Esophagus squamous epithelium (tissue), 4 donors: ENCODE measurements around the gene TICRR.
A peak's percentile ranks its signal among the peaks of the same experiment; 100 is the strongest.

Source experiments
- POLR2A ChIP-seq, 4 donors: fragments of 450-650 bp; IDR thresholded peaks; one replicate each; pipeline ENCODE4 v1.6.1; 2017; ENCODE audit warnings: antibody characterized with exemption in 4 of 4, mild to moderate bottlenecking in 4 of 4, moderate library complexity in 3 of 4
- TF ChIP-seq, protein P1 (sequence below), 6 experiments: fragments of 450-650 bp in 4 of 6; fragments of 200-600 bp in 2 of 6; sonication (generic) in 2 of 6; IDR thresholded peaks; one replicate each; pipeline ENCODE4 v1.5.1; 2016 to 2019; ENCODE audit warnings: antibody characterized with exemption in 6 of 6, mild to moderate bottlenecking in 4 of 6, moderate library complexity in 4 of 6

DNA sequence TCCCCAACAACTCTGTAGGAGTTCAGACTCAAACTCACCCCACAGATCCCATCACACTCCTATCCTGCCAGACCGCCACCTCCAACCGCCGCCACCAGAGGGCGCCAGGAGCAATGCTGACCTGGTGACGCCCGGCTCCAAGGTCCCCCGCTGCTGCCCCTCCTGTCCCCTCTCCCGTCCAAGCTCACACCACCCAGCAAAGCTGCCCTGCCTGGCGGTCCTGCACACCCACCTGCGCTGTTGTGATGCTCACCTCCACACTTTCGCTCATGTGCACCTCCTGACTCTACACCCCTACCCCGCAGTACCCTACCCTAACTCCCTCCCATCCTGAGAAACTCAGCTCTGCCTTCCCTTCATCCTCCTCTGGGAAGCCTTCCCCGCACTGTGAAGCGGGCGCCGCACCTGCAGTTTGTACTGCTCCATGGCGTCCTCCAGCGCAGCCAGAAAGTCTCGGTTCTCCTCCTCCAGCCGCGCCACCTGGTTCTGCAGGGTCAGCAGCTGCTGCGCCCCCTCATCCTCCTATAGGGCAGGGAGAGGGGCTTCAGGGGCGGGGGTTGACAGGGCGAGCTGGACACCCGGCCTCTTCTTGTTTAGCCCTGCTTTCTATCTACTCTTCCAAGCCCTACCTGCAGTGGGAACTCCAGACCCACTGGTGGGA is 72.1 kb downstream of the TICRR start:
- TF ChIP-seq, protein P1, sequence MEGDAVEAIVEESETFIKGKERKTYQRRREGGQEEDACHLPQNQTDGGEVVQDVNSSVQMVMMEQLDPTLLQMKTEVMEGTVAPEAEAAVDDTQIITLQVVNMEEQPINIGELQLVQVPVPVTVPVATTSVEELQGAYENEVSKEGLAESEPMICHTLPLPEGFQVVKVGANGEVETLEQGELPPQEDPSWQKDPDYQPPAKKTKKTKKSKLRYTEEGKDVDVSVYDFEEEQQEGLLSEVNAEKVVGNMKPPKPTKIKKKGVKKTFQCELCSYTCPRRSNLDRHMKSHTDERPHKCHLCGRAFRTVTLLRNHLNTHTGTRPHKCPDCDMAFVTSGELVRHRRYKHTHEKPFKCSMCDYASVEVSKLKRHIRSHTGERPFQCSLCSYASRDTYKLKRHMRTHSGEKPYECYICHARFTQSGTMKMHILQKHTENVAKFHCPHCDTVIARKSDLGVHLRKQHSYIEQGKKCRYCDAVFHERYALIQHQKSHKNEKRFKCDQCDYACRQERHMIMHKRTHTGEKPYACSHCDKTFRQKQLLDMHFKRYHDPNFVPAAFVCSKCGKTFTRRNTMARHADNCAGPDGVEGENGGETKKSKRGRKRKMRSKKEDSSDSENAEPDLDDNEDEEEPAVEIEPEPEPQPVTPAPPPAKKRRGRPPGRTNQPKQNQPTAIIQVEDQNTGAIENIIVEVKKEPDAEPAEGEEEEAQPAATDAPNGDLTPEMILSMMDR (IDR thresholded peaks at IDR 0.05) = peak; percentile 34 to 81 (median 71)
- no peak for TF ChIP-seq POLR2A (IDR thresholded peaks at IDR 0.05)
